NT2/D1 (cell line): ENCODE measurements around the gene CEMP1.

Experiments used
- SUZ12 ChIP-seq: IDR thresholded peaks from 2 replicates; pipeline ENCODE4 v1.6.1; 2011; ENCODE audit not compliant: insufficient read length, insufficient read depth; ENCODE audit errors: extremely low read depth
- YY1 ChIP-seq: IDR thresholded peaks from 2 replicates; pipeline ENCODE4 v1.6.1; 2011; ENCODE audit not compliant: insufficient read length, insufficient read depth
- ZNF274 ChIP-seq: IDR thresholded peaks from 2 replicates; pipeline ENCODE4 v1.6.1; 2011; ENCODE audit warnings: mild to moderate bottlenecking, low read depth, low read length

- no peak for TF ChIP-seq YY1
- TF ChIP-seq ZNF274: no peak
- TF ChIP-seq SUZ12: no peak
Observed at GRCh38 chr16:2524339-2524938, 6.8 kb downstream of the CEMP1 start.
